ENCODE data around the gene PDE3A.

DNA sequence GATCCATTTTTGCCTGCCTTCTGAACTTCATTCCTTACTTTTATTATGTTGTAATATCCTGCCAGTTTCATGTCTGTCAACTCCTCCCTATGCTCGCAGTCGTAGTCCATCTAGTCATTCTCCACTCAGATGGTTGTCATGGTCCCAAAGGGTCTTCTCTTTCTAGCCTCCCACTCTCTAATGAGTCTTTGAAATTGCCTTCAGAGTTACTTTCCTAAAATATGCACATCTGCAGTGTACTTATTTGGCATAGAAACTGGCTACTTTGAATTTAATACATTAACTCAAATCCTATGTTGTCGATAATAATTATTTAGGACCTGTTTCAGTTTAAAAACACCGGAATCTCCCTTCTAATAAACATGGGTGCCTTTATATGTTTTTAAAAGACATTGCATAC, 101.0 kb downstream of the PDE3A start:
- TF ChIP-seq CTCF (IDR thresholded peaks at IDR 0.05) (no peak), POLR2A (IDR thresholded peaks at IDR 0.05) (no peak)
